ENCODE data around the gene CCL17. TPM values are rescaled to one million over a fixed set of nuclear protein-coding genes. Genes with fewer than 3 reads are reported as not detected.

The CCL17 gene
- total RNA-seq, 1 donor from 2014 or later = not detected

DNA sequence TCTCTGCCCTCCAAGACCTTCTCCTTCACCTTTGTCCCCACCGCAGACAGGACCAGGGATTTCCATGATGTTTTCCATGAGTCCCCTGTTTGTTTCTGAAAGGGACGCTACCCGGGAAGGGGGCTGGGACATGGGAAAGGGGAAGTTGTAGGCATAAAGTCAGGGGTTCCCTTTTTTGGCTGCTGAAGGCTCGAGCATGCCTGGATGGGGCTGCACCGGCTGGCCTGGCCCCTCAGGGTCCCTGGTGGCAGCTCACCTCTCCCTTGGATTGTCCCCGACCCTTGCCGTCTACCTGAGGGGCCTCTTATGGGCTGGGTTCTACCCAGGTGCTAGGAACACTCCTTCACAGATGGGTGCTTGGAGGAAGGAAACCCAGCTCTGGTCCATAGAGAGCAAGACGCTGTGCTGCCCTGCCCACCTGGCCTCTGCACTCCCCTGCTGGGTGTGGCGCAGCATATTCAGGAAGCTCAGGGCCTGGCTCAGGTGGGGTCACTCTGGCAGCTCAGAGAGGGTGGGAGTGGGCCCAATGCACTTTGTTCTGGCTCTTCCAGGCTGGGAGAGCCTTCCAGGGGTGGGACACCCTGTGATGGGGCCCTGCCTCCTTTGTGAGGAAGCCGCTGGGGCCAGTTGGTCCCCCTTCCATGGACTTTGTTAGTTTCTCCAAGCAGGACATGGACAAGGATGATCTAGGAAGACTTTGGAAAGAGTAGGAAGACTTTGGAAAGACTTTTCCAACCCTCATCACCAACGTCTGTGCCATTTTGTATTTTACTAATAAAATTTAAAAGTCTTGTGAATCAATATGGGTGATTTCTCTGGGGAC lies 20.1 kb upstream of the CCL17 start:
- no peak for DNase-seq (ENCODE audit: extremely low spot score, unreplicated experiment)
- H3K36me3 Mint-ChIP-seq (ENCODE audit: unreplicated experiment) = no peaks in the 10 kb centered on the region
- peaks cover 28% of the 10 kb centered on the region for H3K4me1 Mint-ChIP-seq (ENCODE audit: unreplicated experiment)
- H3K4me3 Mint-ChIP-seq (ENCODE audit: unreplicated experiment) = no peak overlapping the region
- H3K9me3 Mint-ChIP-seq (ENCODE audit: unreplicated experiment) = no peaks in the 10 kb centered on the region
- H3K27ac Mint-ChIP-seq (ENCODE audit: unreplicated experiment) = no peak overlapping the region
- peaks cover 3% of the 10 kb centered on the region for H3K27me3 Mint-ChIP-seq (ENCODE audit: unreplicated experiment)
- TF ChIP-seq, protein P1, sequence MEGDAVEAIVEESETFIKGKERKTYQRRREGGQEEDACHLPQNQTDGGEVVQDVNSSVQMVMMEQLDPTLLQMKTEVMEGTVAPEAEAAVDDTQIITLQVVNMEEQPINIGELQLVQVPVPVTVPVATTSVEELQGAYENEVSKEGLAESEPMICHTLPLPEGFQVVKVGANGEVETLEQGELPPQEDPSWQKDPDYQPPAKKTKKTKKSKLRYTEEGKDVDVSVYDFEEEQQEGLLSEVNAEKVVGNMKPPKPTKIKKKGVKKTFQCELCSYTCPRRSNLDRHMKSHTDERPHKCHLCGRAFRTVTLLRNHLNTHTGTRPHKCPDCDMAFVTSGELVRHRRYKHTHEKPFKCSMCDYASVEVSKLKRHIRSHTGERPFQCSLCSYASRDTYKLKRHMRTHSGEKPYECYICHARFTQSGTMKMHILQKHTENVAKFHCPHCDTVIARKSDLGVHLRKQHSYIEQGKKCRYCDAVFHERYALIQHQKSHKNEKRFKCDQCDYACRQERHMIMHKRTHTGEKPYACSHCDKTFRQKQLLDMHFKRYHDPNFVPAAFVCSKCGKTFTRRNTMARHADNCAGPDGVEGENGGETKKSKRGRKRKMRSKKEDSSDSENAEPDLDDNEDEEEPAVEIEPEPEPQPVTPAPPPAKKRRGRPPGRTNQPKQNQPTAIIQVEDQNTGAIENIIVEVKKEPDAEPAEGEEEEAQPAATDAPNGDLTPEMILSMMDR (IDR thresholded peaks at IDR 0.05) = no peak

DNA sequence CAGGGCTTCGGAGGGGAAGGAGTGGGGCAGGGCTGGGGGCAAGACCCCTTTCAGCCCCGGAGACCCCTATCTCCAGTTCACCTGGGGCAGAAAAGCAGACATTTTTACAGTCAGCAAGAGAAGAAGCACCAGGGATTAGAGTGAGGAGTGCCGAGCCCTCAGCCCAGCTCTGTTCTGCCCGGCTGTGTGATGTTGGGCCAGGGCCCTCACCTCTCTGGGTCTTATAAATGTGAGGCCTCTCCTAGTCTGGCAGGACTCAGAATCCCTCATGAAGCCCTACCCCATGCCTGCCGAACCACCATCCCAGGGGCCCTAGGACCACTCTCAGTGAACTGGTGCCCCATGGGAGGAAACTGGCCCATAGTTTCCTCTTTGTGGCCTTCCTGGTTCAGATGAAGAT lies 19.5 kb upstream of the CCL17 start:
- no peak for DNase-seq (ENCODE audit: extremely low spot score, unreplicated experiment)
- TF ChIP-seq, protein P1 (IDR thresholded peaks at IDR 0.05) = no peak
- H3K27me3 Mint-ChIP-seq (ENCODE audit: unreplicated experiment) = peaks cover 8% of the 10 kb centered on the region
- H3K27ac Mint-ChIP-seq (ENCODE audit: unreplicated experiment) = no peak overlapping the region
- no peak overlapping the region for H3K4me3 Mint-ChIP-seq (ENCODE audit: unreplicated experiment)
- H3K9me3 Mint-ChIP-seq (ENCODE audit: unreplicated experiment) = no peaks in the 10 kb centered on the region
- peaks cover 28% of the 10 kb centered on the region for H3K4me1 Mint-ChIP-seq (ENCODE audit: unreplicated experiment)
- no peaks in the 10 kb centered on the region for H3K36me3 Mint-ChIP-seq (ENCODE audit: unreplicated experiment)

DNA sequence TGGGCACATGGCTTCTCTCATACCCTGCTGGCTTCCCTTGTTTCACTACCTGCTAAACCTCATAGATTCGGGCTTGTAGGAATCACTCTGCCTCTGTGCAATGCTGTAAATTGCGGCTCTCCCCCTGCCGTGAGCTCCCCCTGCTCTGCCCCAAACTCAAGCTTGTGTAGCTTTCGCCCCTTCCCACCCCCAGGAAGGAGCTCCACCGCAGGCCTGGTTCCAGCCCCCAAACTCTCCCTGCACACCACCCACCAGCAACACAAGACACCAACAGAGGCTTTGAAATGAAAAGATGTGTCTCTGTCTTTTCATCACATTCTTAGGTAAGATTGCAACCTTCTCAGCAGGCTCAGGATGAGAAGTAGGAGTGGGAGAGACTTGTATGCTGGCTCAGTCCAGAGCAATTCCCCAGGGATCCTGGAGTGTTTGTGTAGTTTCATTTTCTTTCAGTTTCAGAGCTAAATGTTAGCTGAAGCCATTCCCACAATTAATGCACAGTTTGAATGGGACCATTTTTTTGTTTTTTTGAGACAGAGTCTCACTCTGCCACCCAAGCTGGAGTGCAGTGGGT lies 18.1 kb upstream of the CCL17 start:
- Mint-ChIP-seq H3K36me3 (ENCODE audit: unreplicated experiment) (no peaks in the 10 kb centered on the region), H3K27ac (ENCODE audit: unreplicated experiment) (peak overlapping the region; percentile 44), H3K4me3 (ENCODE audit: unreplicated experiment) (no peak overlapping the region), H3K9me3 (ENCODE audit: unreplicated experiment) (no peaks in the 10 kb centered on the region), H3K4me1 (ENCODE audit: unreplicated experiment) (peaks cover 30% of the 10 kb centered on the region), H3K27me3 (ENCODE audit: unreplicated experiment) (peaks cover 19% of the 10 kb centered on the region)
- no peak for DNase-seq (ENCODE audit: extremely low spot score, unreplicated experiment)
- TF ChIP-seq, protein P1 (IDR thresholded peaks at IDR 0.05) = no peak

DNA sequence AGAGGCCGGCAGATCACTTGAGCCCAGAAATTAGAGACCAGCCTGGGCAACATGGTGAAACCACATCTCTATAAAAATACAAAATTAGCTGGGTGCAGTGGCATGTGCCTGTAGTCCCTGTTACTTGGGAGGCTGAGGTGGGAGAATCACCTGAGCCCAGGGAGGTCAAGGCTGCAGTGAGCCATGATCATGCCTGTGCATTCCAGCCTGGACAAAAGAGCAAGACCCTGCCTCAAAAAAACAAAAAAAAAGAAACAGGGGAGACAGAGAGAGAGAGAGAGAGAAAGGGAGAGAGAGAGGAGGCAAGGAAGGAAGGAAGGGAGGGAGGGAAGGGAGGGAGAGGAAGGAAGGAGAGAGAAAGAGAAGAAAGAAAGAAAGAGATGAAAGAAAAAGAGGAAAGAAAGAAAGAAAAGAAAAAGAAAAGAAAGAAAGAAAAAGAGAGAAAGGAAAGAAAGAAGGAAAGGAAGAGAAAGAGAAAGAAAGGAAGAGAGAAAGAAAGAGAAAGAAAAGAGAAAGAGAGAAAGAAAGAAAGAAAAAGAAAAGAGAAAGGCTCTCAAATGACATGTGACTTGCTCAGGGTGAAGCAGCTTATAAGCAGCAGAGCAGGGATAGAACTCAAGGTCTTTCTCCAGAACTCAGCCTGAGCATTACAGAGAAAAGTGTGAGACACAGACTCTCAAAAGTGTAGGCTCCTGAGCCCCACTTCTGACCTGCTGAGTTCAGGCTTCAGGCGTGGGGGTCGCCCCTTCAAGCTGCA lies 16.8 kb upstream of the CCL17 start:
- peaks cover 30% of the 10 kb centered on the region for H3K4me1 Mint-ChIP-seq (ENCODE audit: unreplicated experiment)
- H3K4me3 Mint-ChIP-seq (ENCODE audit: unreplicated experiment) = no peak overlapping the region
- no peak for DNase-seq (ENCODE audit: extremely low spot score, unreplicated experiment)
- H3K27me3 Mint-ChIP-seq (ENCODE audit: unreplicated experiment) = peaks cover 31% of the 10 kb centered on the region
- TF ChIP-seq, protein P1 (IDR thresholded peaks at IDR 0.05) = no peak
- no peaks in the 10 kb centered on the region for H3K9me3 Mint-ChIP-seq (ENCODE audit: unreplicated experiment)
- H3K36me3 Mint-ChIP-seq (ENCODE audit: unreplicated experiment) = no peaks in the 10 kb centered on the region
- no peak overlapping the region for H3K27ac Mint-ChIP-seq (ENCODE audit: unreplicated experiment)

Measured in osteocyte (in vitro differentiated cells).